Vagina (tissue), 2 donors: Measurements from ENCODE around the gene ZSWIM3. TPM values are rescaled to one million over a fixed set of nuclear protein-coding genes. Genes with fewer than 3 reads are reported as not detected.
"Not testable (repeated sequence)": the region's sequence is repeated elsewhere in the genome, so short reads cannot be mapped to it uniquely, and the experiment has no call there.

Experiments
- DNase-seq, 2 donors: peaks; one replicate each; pipeline ENCODE4 v3.0.0-alpha.2; 2017; ENCODE audit errors: extremely low spot score in 2 of 2
- H3K27ac ChIP-seq: fragments of 200-600 bp; sonication (generic); one replicate; pipeline ENCODE4 v1.5.1; 2019
- H3K27me3 ChIP-seq: fragments of 200-600 bp; sonication (generic); one replicate; pipeline ENCODE4 v1.5.1; 2019
- H3K36me3 ChIP-seq, 2 donors: fragments of 200-600 bp; sonication (generic); one replicate each; pipeline ENCODE4 v1.5.1; 2017 to 2019
- H3K4me1 ChIP-seq: fragments of 200-600 bp; sonication (generic); one replicate; pipeline ENCODE4 v1.5.1; 2019
- H3K4me3 ChIP-seq, 2 donors: fragments of 200-600 bp; sonication (generic); 1 replicate in 1 of 2; 2 replicates in 1 of 2; pipeline ENCODE4 v1.5.1; 2016 to 2019
- H3K9me3 ChIP-seq: fragments of 200-600 bp; sonication (generic); one replicate; pipeline ENCODE4 v1.5.1; 2019
- POLR2A ChIP-seq, 2 donors: fragments of 450-650 bp; IDR thresholded peaks; one replicate each; pipeline ENCODE4 v1.6.1; 2017; ENCODE audit warnings: antibody characterized with exemption in 2 of 2, mild to moderate bottlenecking in 2 of 2, moderate library complexity in 2 of 2
- POLR2AphosphoS5 ChIP-seq, 2 donors: sonication (generic); formaldehyde crosslinking; IDR thresholded peaks; one replicate each; pipeline ENCODE4 v1.9.0; 2017; ENCODE audit warnings: antibody characterized with exemption in 2 of 2, mild to moderate bottlenecking in 2 of 2, low read depth in 1 of 2; ENCODE audit not compliant: insufficient read depth in 1 of 2
- intact Hi-C: fragments of 100-400 bp; cut with DNase I; formaldehyde crosslinking; loops from one replicate; pipeline ENCODE4 v1.15.1; 2023
- total RNA-seq: library from RNA; depleted of rRNA; stranded (reverse); fragments of >200 nt; gene quantifications from one replicate; pipeline ENCODE4 v1.2.3, GENCODE V29; 2016
- TF ChIP-seq, protein P1 (sequence below), 3 experiments: fragments of 450-650 bp in 2 of 3; fragments of 200-600 bp in 1 of 3; sonication (generic) in 1 of 3; IDR thresholded peaks; one replicate each; pipeline ENCODE4 v1.5.1; 2017 to 2019; ENCODE audit warnings: antibody characterized with exemption in 3 of 3, mild to moderate bottlenecking in 2 of 3, moderate library complexity in 2 of 3

ZSWIM3 gene
- total RNA-seq, 1 donor from 2014 or later = 2.9 TPM

DNA sequence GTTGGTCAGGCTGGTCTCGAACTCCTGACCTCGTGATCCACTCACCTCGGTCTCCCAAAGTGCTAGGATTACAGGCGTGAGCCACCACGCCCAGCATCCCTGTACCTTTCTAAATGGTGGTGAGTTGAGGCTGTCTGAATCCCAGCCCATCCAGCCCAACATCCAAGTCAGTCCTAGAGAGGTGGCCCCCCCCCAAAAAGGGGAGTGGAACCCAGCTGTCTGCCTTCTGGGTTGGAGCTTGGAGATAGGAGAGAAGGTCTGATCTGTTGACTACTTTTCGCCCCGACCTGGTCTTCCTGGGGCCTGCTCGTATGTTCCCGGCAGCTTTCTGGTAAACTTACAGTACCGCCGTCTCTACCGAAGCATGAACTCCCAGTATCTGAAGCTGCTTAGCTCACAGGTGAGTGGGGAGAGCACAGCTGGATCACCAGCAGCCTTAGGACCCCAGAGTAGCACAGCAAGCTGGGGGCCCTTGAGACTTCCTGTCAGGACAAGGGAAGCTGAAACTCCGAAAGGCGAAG, 39.3 kb downstream of the ZSWIM3 start:
- H3K4me1 ChIP-seq = peaks cover 16% of the 10 kb centered on the region
- intact Hi-C loops = no loop called here
- H3K27ac ChIP-seq = no peak overlapping the region
- peaks cover 0 to 39% of the 10 kb centered on the region in 2 donors for H3K36me3 ChIP-seq
- H3K4me3 ChIP-seq = no peak overlapping the region
- DNase-seq = no peak
- H3K27me3 ChIP-seq = no peaks in the 10 kb centered on the region
- no peak for TF ChIP-seq POLR2A (IDR thresholded peaks at IDR 0.05)
- TF ChIP-seq, protein P1, sequence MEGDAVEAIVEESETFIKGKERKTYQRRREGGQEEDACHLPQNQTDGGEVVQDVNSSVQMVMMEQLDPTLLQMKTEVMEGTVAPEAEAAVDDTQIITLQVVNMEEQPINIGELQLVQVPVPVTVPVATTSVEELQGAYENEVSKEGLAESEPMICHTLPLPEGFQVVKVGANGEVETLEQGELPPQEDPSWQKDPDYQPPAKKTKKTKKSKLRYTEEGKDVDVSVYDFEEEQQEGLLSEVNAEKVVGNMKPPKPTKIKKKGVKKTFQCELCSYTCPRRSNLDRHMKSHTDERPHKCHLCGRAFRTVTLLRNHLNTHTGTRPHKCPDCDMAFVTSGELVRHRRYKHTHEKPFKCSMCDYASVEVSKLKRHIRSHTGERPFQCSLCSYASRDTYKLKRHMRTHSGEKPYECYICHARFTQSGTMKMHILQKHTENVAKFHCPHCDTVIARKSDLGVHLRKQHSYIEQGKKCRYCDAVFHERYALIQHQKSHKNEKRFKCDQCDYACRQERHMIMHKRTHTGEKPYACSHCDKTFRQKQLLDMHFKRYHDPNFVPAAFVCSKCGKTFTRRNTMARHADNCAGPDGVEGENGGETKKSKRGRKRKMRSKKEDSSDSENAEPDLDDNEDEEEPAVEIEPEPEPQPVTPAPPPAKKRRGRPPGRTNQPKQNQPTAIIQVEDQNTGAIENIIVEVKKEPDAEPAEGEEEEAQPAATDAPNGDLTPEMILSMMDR (IDR thresholded peaks at IDR 0.05) = no peak
- no peak for TF ChIP-seq POLR2AphosphoS5 (IDR thresholded peaks at IDR 0.05; ENCODE audit: insufficient read depth in 1 of 2, low read depth in 1 of 2)
- no peaks in the 10 kb centered on the region for H3K9me3 ChIP-seq

DNA sequence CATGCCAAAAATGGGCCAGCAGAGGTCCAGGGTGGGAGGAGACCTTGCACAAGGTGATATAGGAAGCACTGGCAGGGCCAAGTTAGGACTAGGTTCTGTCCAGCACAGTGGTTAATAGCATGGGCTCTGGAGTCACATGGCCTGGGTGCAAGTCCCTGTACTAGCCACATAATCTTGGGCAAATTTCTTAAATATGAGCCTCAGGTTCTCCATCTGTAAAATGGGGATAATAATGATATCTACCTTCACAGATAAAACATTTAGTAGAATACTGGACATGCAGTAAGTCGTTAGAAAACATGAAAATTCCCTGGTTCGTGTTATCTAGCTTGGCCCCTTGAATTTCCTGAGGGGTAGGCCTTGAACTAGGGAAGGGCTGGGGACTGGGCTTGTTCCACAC, 39.9 kb downstream of the ZSWIM3 start:
- peaks cover 0 to 42% of the 10 kb centered on the region in 2 donors for H3K36me3 ChIP-seq
- no peak for TF ChIP-seq POLR2A (IDR thresholded peaks at IDR 0.05)
- TF ChIP-seq POLR2AphosphoS5 (IDR thresholded peaks at IDR 0.05; ENCODE audit: insufficient read depth in 1 of 2, low read depth in 1 of 2) = no peak
- TF ChIP-seq, protein P1 (IDR thresholded peaks at IDR 0.05) = no peak

DNA sequence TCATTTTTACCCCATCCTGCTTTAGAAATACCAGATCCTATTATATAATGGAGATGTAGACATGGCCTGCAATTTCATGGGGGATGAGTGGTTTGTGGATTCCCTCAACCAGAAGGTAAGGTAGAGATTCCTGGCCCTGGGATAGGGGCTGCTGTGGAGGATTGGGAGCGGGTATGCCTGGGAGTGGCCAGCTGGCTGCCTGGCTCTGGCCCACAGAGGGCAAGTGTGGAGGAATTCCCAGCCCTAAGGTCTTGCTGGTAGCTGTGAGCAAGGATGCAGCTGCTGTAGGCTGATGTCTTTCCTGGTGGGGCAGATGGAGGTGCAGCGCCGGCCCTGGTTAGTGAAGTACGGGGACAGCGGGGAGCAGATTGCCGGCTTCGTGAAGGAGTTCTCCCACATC, 40.3 kb downstream of the ZSWIM3 start:
- Histone ChIP-seq H3K36me3 (peaks cover 0 to 46% of the 10 kb centered on the region in 2 donors), H3K4me1 (peaks cover 6% of the 10 kb centered on the region), H3K9me3 (no peaks in the 10 kb centered on the region), H3K27me3 (no peaks in the 10 kb centered on the region), H3K27ac (no peak overlapping the region), H3K4me3 (no peak overlapping the region)
- TF ChIP-seq, protein P1 (IDR thresholded peaks at IDR 0.05) = no peak
- no peak for TF ChIP-seq POLR2A (IDR thresholded peaks at IDR 0.05)
- TF ChIP-seq POLR2AphosphoS5 (IDR thresholded peaks at IDR 0.05; ENCODE audit: insufficient read depth in 1 of 2, low read depth in 1 of 2) = no peak
- intact Hi-C loops = no loop called here
- no peak for DNase-seq

More for the DNA sequence above, 39.9 kb downstream of the ZSWIM3 start:
- Histone ChIP-seq H3K9me3 (no peaks in the 10 kb centered on the region), H3K27me3 (no peaks in the 10 kb centered on the region), H3K27ac (no peak overlapping the region), H3K4me1 (peaks cover 10% of the 10 kb centered on the region), H3K4me3 (no peak overlapping the region)
- no peak for DNase-seq
- intact Hi-C loops = no loop called here

DNA sequence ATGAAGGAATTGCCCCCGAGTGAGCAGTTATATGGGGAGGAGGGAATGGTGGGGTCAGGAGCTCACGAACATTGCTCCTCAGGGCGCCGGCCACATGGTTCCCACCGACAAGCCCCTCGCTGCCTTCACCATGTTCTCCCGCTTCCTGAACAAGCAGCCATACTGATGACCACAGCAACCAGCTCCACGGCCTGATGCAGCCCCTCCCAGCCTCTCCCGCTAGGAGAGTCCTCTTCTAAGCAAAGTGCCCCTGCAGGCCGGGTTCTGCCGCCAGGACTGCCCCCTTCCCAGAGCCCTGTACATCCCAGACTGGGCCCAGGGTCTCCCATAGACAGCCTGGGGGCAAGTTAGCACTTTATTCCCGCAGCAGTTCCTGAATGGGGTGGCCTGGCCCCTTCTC, 40.9 kb downstream of the ZSWIM3 start:
- Histone ChIP-seq H3K4me3 (no peak overlapping the region), H3K9me3 (no peaks in the 10 kb centered on the region), H3K36me3 (peaks cover 0 to 51% of the 10 kb centered on the region in 2 donors), H3K27ac (no peak overlapping the region), H3K27me3 (no peaks in the 10 kb centered on the region), H3K4me1 (peaks cover under 1% of the 10 kb centered on the region)
- intact Hi-C loops = no loop called here
- DNase-seq = no peak
- TF ChIP-seq, protein P1 (IDR thresholded peaks at IDR 0.05) = no peak
- TF ChIP-seq POLR2AphosphoS5 (IDR thresholded peaks at IDR 0.05; ENCODE audit: insufficient read depth in 1 of 2, low read depth in 1 of 2) = no peak
- TF ChIP-seq POLR2A (IDR thresholded peaks at IDR 0.05) = no peak

DNA sequence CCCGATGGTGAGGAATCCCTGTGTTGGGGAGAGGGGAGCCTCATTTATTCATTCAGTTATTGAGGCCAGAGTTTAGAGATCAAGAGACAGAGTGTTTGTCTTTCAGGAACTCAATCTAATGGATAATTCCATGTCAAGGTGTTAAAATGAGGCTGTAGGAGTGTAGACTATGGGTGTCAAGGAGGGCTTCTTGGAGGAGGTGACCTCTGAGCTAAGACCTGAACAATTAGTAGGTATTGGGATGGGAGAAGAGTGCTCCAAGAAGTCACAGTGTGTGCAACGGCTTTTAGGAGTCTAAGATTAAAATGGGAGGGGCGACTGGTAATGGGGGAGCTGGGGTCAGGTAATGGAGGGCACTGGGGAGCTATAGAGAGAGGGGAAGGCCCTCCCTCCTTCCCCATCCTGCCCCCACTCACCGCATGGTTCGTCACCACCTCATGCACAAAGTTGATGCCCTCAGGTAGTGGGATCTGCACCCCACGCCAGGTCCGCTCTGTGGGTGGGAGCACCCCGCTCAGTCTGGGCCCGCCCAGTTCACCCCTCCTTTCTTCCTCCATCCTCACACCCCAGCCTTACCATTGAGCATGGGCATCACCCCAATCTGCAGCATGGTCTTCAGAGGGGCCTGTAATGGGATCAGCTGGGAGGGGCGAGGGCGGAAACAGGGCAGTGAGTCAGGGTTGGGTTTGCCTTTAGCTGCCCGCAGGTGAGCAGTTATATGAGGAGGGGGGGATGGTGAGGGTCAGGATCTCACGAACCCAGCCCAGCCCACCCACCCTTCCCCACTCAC, 41.8 kb downstream of the ZSWIM3 start:
- no peaks in the 10 kb centered on the region for H3K27me3 ChIP-seq
- H3K9me3 ChIP-seq = no peaks in the 10 kb centered on the region
- no peak for TF ChIP-seq POLR2A (IDR thresholded peaks at IDR 0.05)
- TF ChIP-seq, protein P1 (IDR thresholded peaks at IDR 0.05) = no peak
- no peak for TF ChIP-seq POLR2AphosphoS5 (IDR thresholded peaks at IDR 0.05; ENCODE audit: insufficient read depth in 1 of 2, low read depth in 1 of 2)
- no peak overlapping the region for H3K4me3 ChIP-seq
- intact Hi-C loops = no loop called here
- H3K27ac ChIP-seq = no peak overlapping the region
- H3K36me3 ChIP-seq = peaks cover 0 to 43% of the 10 kb centered on the region in 2 donors
- DNase-seq = no peak
- no peaks in the 10 kb centered on the region for H3K4me1 ChIP-seq

DNA sequence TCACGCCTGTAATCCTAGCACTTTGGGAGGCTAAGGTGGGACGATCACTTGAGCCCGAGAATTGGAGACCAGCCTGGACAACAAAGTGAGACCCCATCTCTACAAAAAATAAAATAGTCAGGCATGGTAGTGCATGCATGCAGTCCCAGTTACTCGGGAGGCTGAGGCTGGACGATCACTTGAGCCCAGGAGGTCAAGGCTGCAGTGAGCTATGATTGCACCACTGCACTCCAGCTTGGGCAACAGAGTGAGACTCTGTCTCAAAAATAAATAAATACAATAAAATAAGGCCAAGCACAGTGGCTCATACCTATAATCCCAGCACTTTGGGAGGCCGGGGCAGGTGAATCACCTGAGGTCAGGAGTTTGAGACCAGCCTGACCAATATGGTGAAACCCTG, 43.9 kb downstream of the ZSWIM3 start:
- H3K27me3 ChIP-seq, intact Hi-C loops, H3K4me1 ChIP-seq, H3K9me3 ChIP-seq, DNase-seq, H3K4me3 ChIP-seq, H3K27ac ChIP-seq: not testable (repeated sequence)
- peaks cover 0 to 28% of the 10 kb centered on the region in 2 donors for H3K36me3 ChIP-seq
